NOMO-1 treated with dmso at 0.1 percent for 144 hours (cell line): ENCODE data around the gene ANGPTL4.
"Not testable (repeated sequence)": the region's sequence is repeated elsewhere in the genome, so short reads cannot be mapped to it uniquely, and the experiment has no call there.

ENCODE experiments used
- DNase-seq: peaks from one replicate; lab custom pipeline; 2025; ENCODE audit not compliant: unreplicated experiment; lab: John Stamatoyannopoulos, UW

ANGPTL4 gene

DNA sequence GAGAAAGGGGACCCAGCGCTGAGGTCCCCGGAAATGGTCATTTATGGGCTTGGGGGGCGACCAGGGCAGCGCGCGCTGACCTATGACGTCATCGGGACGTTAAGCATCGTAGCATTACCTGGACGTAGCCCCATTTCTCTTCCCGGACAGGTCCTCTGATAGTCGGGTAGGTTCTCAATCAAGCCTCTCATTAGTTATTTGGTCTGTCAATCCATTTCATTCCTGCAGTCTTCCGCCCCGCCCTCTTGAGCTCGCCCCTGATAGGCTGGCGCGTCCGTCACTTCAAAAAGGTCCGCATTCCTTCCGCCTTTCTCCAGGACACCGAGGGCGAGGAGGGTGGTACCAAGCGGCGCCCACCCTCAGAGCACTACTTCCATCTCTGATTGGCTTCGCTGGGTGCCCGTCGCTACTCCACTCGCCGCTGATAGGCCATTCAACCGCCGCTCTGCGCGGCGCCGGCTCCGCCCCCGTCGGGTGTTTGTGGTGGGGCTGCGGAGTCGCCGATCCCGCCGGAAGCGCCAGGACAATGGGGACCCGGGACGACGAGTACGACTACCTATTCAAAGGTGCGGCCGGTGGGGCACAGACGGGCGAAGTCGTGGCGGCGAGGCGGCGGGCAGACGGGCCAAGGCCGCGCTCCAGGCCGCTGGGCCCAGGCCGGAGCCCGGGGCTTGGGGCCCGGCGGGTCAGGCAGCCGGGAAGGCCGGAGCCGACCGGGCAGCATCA is 26.1 kb downstream of the ANGPTL4 start, which contains the start of gene RAB11B:
RAB11B (plus strand) TSS at position 470 of the 726 bp plus-strand sequence; CDS start at position 527, 57 bp downstream.
- DNase-seq = peak; percentile 99

DNA sequence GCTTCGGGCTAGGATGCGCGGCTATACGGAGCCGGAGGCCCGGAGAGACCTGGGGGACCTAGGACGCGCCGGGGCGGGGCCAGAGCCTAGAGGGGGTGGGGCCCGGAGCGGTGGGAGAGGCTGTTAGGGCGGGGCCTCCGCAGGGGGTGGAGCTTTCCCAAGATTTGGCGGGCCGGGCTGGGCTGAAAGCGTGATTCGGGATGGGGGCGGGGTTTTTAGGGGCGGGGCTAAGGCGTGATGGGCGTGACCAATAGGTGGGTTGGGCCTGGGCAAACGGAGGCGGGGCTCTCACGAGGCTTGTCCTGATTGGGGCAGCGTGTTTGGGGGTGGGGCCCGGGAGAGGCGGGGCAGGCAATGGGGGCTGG is 26.6 kb downstream of the ANGPTL4 start:
- DNase-seq = peak; percentile 74

DNA sequence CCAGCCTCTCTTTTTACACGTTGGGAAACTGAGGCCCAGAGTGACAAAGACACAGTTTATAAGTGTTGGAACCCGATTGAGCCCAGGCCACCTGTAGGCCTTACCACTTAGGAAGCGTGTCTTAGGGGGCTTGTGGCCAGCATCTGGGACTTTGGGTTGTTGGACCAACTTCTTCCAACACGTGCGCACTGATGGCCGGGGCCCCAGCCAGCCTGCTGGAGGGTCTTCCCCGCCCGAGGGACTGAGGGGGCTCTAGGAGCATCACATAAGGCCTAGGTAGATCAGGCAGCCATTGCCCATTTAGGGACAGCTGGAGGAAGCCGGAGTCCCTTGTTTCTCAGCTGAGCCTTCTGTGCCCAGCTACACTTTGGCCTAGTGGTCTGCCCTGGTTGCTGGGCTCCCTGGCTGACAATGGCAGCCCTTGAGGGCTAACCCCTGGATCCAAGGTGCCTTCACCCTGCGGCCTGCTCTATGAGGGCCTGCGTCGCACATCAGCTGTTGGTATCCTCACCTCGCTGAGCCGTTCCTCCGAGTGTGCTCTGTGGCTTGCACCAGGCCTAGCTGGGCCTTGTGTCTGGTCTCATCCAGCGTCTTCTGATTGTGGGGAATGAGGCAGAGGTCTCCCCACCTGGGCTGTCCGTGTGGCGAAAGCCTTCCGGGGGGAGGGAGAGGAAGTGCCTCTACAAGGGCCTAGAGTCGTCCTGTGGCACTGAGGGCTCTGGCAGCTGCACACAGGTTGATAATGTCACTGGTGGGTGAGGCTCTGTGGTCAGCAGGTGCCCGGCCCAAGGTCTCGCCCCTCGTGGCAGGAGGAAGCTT is 27.5 kb downstream of the ANGPTL4 start:
- DNase-seq = no peak

DNA sequence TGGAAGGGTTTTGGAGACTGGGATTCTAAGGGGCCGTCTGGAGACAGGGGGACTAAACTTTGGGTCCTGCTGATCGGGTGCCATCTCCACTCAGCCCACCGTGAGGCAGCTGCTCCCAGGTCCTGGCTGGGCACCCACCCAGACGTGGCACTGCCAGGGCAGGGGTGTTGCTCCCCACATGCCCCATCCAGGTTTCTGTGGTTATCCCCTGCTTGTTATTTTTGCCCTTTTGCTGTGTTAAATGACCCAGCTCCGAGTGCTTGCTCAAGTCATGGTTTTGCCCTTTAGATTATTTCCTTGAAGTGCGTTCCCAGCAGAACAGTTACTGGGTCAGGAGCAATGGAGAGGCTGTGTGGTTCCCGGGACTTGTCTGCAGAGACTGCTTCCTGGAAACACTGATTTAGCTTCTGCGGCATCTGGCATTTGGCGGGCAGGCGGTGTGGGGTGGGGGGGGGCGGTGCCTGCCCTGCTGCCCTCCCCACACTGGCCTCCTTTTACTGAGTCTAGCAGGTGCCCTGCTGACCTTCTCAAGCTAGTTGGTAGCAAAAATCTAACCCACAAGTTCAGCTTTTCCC is 28.1 kb downstream of the ANGPTL4 start:
- no peak for DNase-seq

DNA sequence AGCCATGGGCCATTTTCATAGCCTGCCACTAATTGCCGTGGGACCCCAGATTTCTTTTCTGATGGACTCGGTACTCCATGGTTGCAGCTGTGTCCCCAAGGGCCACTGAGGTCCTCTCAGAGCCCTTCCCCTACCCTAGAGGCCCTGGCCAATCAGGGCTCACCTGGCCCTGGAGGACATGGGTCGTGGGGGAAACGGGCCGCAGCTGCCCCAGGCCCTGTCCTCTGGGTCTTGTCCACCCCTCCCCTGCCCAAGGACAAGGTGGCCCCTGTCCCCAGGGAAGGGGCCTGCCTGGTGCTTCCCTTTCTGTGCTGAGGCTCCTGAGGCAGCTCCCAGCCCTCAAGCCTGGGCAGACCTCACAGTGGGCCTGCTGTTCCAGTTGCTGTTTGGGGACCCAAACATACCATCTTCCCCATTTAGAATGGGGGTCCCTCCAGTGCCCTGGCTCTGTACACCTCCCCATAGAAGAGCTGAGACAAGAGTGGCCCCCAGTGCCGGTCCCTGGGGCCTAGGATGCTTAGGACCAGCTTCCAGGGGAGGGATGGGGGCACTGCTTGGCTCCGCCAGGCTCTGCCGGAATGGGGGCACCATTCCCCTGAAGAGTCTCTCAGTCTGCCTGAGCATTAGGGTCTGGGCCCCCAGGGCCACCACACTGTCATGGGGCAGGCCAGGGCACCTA is 29.4 kb downstream of the ANGPTL4 start:
- no peak for DNase-seq

DNA sequence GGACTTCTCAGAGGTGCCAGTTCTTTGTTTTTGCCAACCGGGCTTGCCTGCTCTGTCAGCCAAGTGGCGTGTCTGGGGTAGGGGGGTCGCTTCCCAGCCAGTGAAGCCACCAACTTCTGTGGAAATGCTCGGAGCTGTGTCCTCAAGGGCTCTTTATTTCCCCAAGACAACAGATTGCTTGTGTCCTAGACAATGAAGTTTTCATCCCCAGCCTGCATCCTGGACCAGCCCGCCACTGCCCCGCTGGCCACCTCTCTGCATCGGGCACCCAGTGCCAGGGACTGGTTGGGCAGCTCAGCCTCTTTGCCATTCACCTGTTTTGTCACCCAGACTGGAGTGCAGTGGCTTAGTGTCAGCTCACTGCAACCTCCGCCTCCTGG is 29.9 kb downstream of the ANGPTL4 start:
- no peak for DNase-seq

DNA sequence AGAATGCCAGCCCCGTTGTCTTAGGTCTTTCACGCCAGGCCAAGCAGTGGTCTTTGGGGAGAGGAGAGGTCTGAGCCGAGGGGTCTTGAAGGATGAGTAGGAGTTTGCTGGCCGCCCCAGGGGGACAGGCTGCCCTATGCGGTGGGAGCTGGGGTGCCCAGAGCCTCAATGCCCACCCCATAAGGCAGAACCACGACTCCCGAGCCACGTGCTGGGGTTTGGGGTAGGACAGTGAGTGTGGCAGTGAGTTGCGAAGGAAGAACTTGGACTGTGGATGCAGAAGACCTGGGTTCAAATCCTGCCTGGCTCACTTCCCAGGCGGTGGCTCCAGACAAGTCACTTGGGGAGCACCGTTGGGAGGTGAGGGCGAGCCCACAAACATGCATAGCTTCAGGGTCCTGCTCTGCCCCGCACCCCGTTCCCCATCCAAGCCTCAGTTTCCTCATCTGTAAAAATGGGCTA is 31.7 kb downstream of the ANGPTL4 start:
- DNase-seq = no peak

DNA sequence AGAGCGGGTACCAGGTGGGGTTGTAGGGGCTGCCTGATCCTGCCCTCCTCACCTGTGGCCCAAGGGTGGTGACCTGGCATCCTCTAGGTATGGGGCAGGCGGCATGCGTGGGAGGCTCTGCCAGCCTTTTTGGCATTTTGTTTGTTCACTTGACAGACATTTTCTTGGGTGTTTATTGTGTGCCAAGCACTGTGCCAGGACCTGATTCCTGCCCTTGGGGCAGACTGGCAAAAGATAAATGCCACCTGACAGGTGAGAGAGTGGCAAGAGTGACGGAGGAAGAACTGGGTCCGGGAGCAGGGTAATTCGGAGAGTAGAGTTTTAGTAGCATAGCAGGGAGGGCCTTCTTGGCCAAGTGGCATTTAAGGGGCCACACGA is 32.2 kb downstream of the ANGPTL4 start:
- DNase-seq = no peak

DNA sequence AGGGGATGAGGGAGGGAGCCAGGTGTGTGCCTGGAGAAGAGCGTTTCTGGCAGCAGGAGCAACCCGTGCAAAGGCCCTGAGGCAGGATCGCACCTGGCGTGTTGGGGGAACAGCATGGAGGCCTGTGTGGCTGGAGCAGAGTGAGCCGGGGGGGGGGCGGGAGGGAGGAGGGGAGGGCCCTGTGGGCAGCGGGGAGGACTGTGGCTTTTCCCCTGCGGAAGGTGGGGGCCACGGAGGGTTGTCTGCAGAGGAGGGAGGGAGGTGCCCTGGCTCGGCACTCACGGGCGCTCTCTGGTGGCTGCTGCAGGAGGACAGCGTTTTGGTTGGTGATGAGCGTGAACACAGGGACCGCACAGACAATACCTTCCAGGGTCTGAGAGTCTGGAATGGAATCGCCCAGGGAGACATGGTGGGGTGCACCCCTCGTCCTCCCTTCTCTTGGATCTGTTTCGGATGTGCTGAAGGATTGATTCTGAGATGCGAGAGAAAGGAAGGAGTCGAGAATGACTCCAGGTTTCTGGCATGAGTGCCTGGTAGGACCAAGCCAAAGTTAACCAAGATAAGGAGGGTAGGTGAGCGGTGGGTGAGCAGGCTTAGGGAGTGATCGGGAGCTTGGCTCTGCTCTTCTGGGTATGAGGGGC is 32.7 kb downstream of the ANGPTL4 start:
- DNase-seq = peak; percentile 53

DNA sequence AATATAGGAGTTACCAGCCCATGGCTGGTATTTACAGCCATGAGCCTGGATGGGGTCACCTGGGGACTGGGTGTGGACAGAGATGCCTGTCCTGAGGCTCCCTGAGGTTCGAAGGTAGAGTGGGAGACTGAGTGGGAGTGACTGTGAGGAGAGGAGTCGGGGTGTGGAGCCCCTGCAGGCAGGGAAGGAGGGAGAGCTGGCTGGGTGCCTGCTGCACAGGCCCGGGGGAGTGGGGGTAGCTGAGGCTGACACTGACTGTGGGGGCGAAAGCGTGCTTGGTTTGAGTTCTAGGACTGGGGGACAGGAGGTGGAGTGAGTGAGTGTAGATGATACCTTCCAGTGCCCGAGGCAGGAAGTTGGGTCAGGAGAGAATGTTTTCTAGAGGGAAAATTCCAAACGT is 33.3 kb downstream of the ANGPTL4 start:
- no peak for DNase-seq

DNA sequence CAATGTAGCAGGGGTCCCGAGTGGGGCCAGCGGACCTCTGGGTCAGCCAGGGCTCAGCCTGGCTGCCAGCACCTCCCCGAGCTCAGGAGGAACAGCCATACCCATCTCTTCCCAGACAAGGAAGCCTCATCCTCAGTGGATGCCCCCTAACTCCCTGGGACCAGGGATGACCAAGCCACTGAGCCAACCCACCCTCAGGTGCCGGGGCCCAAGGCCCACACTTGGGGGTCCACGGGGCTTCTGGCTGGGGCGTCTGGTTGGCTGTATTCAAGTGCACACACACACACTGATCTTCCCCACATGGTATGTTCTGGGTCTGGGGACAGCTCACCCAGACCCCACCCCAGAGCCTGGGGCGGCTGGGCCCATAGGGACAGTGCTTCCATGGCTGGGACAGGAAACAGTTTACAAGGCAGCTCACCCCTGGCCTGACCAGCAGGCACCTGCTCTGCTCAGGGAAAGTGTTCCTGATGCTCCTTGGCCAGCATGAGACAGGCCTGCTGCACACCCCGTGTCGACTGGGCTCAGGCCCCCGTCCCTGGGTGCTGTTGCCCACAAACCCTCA is 33.9 kb downstream of the ANGPTL4 start:
- DNase-seq = no peak

DNA sequence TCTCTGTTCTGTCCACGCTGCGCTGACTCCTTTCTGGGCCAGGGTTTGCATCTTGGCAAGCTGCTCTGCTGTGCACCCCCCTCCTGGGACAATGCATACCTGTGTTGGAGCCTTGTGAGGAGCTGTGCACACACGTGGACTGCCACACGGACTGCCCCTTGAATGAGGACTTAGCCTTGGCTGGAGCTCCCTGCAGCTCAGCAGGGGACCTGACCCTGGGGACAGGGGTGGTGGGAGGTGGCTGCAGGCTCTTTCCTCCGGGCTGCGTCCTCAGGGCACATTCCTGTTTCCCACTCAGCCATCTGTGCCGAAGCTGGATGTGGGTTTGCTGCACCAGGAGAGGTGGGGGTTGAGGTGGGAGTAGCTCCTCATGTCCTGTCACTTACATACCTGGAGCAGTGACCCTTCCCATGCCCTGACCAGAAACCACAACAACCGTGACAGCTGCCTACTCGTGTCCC is 34.4 kb downstream of the ANGPTL4 start:
- DNase-seq = no peak

DNA sequence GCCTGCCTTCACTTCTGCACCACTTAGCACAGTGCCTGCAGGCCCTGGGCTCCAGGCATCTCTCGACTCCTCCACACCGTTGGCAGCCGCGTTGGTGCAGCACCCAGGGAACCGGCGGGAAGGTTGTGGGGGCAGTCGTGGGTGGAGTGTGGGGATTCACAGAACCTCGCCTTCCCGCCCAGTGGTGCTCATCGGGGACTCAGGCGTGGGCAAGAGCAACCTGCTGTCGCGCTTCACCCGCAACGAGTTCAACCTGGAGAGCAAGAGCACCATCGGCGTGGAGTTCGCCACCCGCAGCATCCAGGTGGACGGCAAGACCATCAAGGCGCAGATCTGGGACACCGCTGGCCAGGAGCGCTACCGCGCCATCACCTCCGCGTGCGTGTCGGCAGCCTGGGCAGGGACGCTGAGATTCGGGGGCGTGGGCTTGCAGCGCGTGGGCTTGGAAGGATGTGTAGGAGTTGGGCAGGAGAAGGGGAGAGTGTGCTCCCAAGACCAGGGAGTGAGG is 35.8 kb downstream of the ANGPTL4 start:
- no peak for DNase-seq

DNA sequence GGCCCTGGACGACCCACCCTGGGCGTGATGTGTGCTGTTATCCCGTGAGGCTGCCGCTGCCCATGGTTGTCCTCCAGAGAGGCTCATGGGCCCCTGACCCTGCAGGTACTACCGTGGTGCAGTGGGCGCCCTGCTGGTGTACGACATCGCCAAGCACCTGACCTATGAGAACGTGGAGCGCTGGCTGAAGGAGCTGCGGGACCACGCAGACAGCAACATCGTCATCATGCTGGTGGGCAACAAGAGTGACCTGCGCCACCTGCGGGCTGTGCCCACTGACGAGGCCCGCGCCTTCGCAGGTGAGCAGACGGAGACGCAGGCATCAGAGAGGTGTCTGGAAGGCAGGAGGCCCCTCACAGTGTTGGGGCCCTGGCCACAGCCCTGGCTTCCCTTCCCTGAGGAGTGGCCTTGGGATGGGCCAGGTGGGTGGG is 38.0 kb downstream of the ANGPTL4 start:
- no peak for DNase-seq

DNA sequence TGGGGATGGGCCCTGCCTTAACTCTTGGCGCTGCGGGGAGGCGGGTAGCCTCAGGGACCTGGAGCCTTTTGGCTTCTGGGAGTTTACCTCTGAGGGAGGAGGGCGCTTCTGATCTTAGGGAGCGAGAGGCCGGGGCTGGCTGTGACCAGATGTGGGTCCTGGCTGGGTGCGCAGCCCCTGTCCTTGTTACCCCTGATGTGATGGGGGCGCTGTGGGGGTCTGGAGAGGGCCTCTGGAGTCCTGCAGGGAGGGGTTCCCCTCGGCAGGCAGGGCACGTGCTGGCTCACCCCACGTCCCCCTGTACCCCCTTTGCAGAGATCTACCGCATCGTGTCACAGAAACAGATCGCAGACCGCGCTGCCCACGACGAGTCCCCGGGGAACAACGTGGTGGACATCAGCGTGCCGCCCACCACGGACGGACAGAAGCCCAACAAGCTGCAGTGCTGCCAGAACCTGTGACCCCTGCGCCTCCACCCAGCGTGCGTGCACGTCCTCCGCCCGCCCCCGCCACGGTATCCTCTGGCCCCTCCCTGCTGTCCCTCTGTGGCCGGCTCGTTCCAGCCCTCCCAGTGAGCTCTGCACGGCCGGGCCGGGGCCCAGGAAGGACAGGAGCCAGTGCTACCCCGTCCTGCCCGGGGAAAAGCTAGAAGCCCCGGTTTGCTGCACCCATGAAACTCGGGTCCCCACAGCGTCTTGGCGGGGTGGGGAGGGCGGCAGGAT is 39.3 kb downstream of the ANGPTL4 start:
- no peak for DNase-seq

DNA sequence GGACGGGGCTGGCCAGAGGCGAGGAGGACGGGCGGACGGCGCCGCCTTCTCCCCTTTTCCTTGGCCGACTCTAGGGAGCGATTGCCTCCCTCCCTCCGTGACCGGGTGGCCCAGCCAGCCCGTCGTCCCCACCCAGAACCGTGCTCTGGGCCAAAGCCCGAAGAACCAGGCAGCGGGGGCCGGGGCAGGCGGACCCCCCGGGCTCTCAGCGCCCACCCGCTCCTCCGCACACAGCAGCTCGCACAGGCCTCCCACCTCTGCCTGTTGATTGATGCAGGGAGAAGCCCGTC is 39.8 kb downstream of the ANGPTL4 start:
- DNase-seq = no peak

DNA sequence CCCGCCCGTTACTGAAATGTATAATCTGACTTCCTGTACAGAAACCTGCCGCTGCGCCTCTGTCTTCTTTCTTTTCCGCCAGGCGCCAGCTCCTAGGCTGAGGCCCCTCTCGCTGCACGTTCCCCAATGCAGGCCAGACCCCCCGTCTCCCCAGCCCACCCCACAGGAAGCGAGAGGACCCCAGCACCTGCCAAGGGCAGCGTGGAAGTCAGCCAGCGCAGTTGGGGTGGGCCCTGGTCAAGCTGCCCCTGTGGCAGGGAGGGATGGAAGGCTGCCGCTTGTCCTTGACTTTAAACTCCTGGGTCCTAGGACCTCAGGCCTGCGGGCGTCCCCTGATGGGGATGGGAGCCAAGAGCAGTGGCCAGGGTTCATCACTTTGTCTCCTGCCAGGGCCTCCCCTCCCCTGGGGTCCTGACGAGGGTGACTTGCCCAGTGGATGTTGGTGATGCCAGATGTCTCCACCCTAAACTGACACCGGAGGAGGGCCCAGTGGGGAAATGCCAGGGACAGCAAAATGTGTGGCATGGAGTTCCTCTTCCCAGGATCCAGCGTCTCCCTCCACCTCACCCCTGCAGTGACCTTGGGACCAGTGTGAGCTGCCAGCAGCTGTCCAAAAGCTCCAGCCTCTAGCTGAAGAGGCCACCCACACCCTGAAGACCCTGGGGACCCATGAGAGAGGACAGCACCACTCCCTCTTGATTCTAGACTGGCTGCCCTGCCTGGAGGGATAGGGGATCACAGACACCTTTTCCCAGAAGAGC is 40.6 kb downstream of the ANGPTL4 start:
- DNase-seq = no peak

DNA sequence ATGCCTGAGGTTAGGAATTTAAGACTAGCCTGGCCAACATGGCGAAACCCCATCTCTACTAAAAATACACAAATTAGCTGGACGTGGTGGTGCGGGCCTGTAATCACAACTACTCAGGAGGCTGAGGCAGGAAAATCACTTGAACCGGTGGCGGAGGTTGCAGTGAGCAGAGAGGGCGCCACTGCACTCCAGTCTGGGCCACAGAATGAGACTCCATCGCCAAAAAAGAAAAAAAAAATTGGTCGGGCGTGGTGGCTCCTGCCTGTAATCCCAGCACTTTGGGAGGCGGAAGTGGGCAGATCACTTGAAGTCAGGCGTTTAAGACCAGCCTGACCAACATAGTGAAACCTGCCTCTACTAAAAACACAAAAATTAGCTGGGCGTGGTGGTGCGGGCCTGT is 46.8 kb downstream of the ANGPTL4 start:
- DNase-seq = not testable (repeated sequence)
